Gastroesophageal sphincter (tissue), 3 donors: ENCODE measurements around the gene ZNF829.
A peak's percentile ranks its signal among the peaks of the same experiment; 100 is the strongest.

Source experiments
- EP300 ChIP-seq: sonication (generic); formaldehyde crosslinking; IDR thresholded peaks from one replicate; pipeline ENCODE4 v1.6.1; 2017; ENCODE audit warnings: antibody characterized with exemption, mild to moderate bottlenecking
- POLR2A ChIP-seq, 2 donors: fragments of 450-650 bp; IDR thresholded peaks; one replicate each; pipeline ENCODE4 v1.6.1; 2017; ENCODE audit warnings: antibody characterized with exemption in 2 of 2, mild to moderate bottlenecking in 2 of 2, moderate library complexity in 1 of 2
- TF ChIP-seq, protein P1 (sequence below), 4 experiments: fragments of 200-600 bp in 2 of 4; fragments of 450-650 bp in 2 of 4; sonication (generic) in 1 of 4; IDR thresholded peaks; one replicate each; pipeline ENCODE4 v1.5.1; 2017 to 2019; ENCODE audit warnings: antibody characterized with exemption in 4 of 4, mild to moderate bottlenecking in 2 of 4, moderate library complexity in 2 of 4

DNA sequence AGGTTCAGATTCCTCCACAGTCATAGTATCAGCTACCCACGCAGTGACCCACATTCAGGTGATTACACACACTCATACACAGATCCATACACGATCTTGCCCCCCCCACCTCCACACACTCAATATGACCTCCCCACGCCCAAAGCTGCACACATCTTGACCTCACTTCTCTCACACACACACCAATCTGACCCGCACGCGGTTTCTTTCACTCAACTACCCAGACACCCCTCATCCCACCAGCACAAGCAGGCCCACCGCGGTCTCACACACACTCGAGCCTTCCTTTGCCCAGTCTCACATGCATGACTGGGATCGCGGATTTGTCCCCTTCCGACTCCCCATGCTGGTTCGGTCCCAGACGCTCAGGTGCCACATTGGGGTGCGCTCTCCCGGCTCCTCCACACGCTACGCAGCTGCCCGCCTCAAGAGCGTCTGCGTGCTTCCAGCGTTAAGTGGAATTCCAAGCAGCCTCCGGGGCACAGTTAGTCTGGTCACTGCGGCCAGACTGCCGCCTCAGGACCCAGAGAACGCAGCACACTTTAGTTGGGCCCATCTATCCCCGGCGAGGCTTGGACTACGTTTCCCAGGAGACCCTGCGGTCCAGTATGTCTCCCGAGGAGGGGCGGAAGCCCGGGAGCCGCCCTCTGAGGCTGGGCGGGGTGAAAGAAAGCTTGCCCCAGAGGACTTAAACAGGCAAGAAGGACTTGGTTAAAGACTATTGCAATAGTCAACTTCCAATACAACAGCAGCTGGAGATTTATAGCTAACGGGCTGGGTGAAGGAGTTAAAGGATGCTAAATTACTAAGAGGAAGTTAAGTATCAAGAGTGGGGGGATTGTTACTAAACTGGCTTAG lies 66.2 kb downstream of the ZNF829 start:
- TF ChIP-seq EP300 (no peak), POLR2A (IDR thresholded peaks at IDR 0.05) (peak in 1 of 2 donors; percentile 49)
- TF ChIP-seq, protein P1, sequence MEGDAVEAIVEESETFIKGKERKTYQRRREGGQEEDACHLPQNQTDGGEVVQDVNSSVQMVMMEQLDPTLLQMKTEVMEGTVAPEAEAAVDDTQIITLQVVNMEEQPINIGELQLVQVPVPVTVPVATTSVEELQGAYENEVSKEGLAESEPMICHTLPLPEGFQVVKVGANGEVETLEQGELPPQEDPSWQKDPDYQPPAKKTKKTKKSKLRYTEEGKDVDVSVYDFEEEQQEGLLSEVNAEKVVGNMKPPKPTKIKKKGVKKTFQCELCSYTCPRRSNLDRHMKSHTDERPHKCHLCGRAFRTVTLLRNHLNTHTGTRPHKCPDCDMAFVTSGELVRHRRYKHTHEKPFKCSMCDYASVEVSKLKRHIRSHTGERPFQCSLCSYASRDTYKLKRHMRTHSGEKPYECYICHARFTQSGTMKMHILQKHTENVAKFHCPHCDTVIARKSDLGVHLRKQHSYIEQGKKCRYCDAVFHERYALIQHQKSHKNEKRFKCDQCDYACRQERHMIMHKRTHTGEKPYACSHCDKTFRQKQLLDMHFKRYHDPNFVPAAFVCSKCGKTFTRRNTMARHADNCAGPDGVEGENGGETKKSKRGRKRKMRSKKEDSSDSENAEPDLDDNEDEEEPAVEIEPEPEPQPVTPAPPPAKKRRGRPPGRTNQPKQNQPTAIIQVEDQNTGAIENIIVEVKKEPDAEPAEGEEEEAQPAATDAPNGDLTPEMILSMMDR (IDR thresholded peaks at IDR 0.05), result no peak
